Sigmoid colon (tissue), 7 donors: Measurements from ENCODE around the gene RAB3C. TPM values are rescaled to one million over a fixed set of nuclear protein-coding genes. Genes with fewer than 3 reads are reported as not detected.
"Not testable (repeated sequence)": the region's sequence is repeated elsewhere in the genome, so short reads cannot be mapped to it uniquely, and the experiment has no call there.

ENCODE experiments used
- DNase-seq: peaks from one replicate; pipeline ENCODE4 v3.0.0-alpha.2; 2019
- H3K27ac ChIP-seq, 4 donors: fragments of 200-600 bp; sonication (generic); one replicate each; pipeline ENCODE4 v1.5.1; 2016 to 2019; ENCODE audit warnings: mild to moderate bottlenecking in 1 of 4
- H3K27me3 ChIP-seq, 3 donors: fragments of 200-600 bp; sonication (generic); one replicate each; pipeline ENCODE4 v1.5.1; 2019; ENCODE audit warnings: mild to moderate bottlenecking in 1 of 3
- H3K36me3 ChIP-seq, 4 donors: fragments of 200-600 bp; sonication (generic); one replicate each; pipeline ENCODE4 v1.5.1; 2016 to 2019
- H3K4me1 ChIP-seq, 4 donors: fragments of 200-600 bp; sonication (generic); one replicate each; pipeline ENCODE4 v1.5.1; 2017 to 2019
- H3K4me3 ChIP-seq, 4 donors: fragments of 200-600 bp; sonication (generic); one replicate each; pipeline ENCODE4 v1.5.1; 2017 to 2019; ENCODE audit warnings: mild to moderate bottlenecking in 2 of 4, moderate library complexity in 1 of 4
- H3K9me3 ChIP-seq, 4 donors: fragments of 200-600 bp in 3 of 4; sonication (generic) in 3 of 4; one replicate each; pipeline versions ENCODE4 v1.5.1 to v1.6.1; 2013 to 2019
- CTCF ChIP-seq, 4 experiments: fragments of 450-650 bp in 3 of 4; fragments of 200-600 bp in 1 of 4; IDR thresholded peaks; one replicate each; pipeline ENCODE4 v1.5.1; 2016 to 2019; ENCODE audit warnings: antibody characterized with exemption in 4 of 4, mild to moderate bottlenecking in 3 of 4, moderate library complexity in 2 of 4
- EP300 ChIP-seq, 4 donors: sonication (generic); formaldehyde crosslinking; IDR thresholded peaks; one replicate each; pipeline ENCODE4 v1.6.1; 2017; ENCODE audit warnings: antibody characterized with exemption in 4 of 4
- POLR2A ChIP-seq, 2 donors: fragments of 450-650 bp; IDR thresholded peaks; one replicate each; pipeline ENCODE4 v1.6.1; 2016; ENCODE audit warnings: antibody characterized with exemption in 2 of 2, mild to moderate bottlenecking in 2 of 2, moderate library complexity in 2 of 2
- POLR2AphosphoS5 ChIP-seq, 4 donors: sonication (generic); formaldehyde crosslinking; IDR thresholded peaks; one replicate each; pipeline ENCODE4 v1.6.1; 2017; ENCODE audit warnings: antibody characterized with exemption in 4 of 4
- WGBS, 2 donors: extraction: QIAGEN DNeasy Blood & Tissue Kit; methylation state at CpG; one replicate each; pipeline ENCODE4 v1.1.7; 2013; 5-methylcytosine and 5-hydroxymethylcytosine counted together
- intact Hi-C: fragments of 100-400 bp; cut with DNase I; formaldehyde crosslinking; loops from one replicate; pipeline ENCODE4 v1.15.1; 2023
- polyA plus RNA-seq, 3 donors: library from polyadenylated mRNA; stranded (reverse); fragments of 200-250 nt; gene quantifications; one replicate each; pipeline ENCODE4 v1.2.3, GENCODE V29; 2013
- total RNA-seq, 4 donors: library from RNA; depleted of rRNA; stranded (reverse); fragments of >200 nt; gene quantifications; one replicate each; pipeline ENCODE4 v1.1.0, GENCODE V29; 2016
- donor health status: healthy with polysubstance abuse.
- donor health status: Bipolar disorder and iron deficiency.
- donor health status: healthy.

Gene RAB3C
- total and polyA plus RNA-seq, 7 donors = under 0.01 to 17.6 (median 2.4) TPM; not detected in 1

GRCh38 chr5:58681943-58682342, 99.1 kb downstream of the RAB3C start:
- Histone ChIP-seq H3K27me3 (no peaks in the 10 kb centered on the region), H3K27ac (no peak overlapping the region), H3K9me3 (no peaks in the 10 kb centered on the region), H3K4me1 (no peaks in the 10 kb centered on the region), H3K4me3 (no peak overlapping the region), H3K36me3 (no peaks in the 10 kb centered on the region)
- DNase-seq = no peak
- TF ChIP-seq CTCF (IDR thresholded peaks at IDR 0.05) = no peak
- no peak for TF ChIP-seq EP300 (IDR thresholded peaks at IDR 0.05)
- no peak for TF ChIP-seq POLR2AphosphoS5 (IDR thresholded peaks at IDR 0.05)
- no peak for TF ChIP-seq POLR2A (IDR thresholded peaks at IDR 0.05)
- 79 to 92% methylated on average over 5 of the region's 5 CpGs for WGBS, 2 donors
- intact Hi-C loops = no loop called here

- intact Hi-C loops = no loop called here
- Histone ChIP-seq H3K27me3 (no peaks in the 10 kb centered on the region), H3K4me3 (no peak overlapping the region), H3K9me3 (no peaks in the 10 kb centered on the region), H3K27ac (no peak overlapping the region), H3K4me1 (no peaks in the 10 kb centered on the region), H3K36me3 (no peaks in the 10 kb centered on the region)
- WGBS, 2 donors = 95 to 97% methylated on average over 2 of the region's 2 CpGs
- DNase-seq = no peak
- TF ChIP-seq POLR2AphosphoS5 (IDR thresholded peaks at IDR 0.05) (no peak), CTCF (IDR thresholded peaks at IDR 0.05) (no peak), POLR2A (IDR thresholded peaks at IDR 0.05) (no peak), EP300 (IDR thresholded peaks at IDR 0.05) (no peak)
These were observed 100.7 kb downstream of the RAB3C start for GRCh38 chr5:58683567-58683966.

- Histone ChIP-seq H3K27me3 (no peaks in the 10 kb centered on the region), H3K36me3 (no peaks in the 10 kb centered on the region), H3K27ac (no peak overlapping the region), H3K9me3 (no peaks in the 10 kb centered on the region), H3K4me3 (no peak overlapping the region), H3K4me1 (no peaks in the 10 kb centered on the region)
- WGBS, 2 donors = 83 to 87% methylated on average over 2 of the region's 2 CpGs
- DNase-seq = no peak
- intact Hi-C loops = no loop called here
- no peak for TF ChIP-seq POLR2AphosphoS5 (IDR thresholded peaks at IDR 0.05)
- TF ChIP-seq POLR2A (IDR thresholded peaks at IDR 0.05) = no peak
These were observed 104.2 kb downstream of the RAB3C start for GRCh38 chr5:58687079-58687478.

- intact Hi-C loops = no loop called here
- H3K4me1 ChIP-seq = no peaks in the 10 kb centered on the region
- TF ChIP-seq CTCF (IDR thresholded peaks at IDR 0.05) (no peak), POLR2A (IDR thresholded peaks at IDR 0.05) (no peak), EP300 (IDR thresholded peaks at IDR 0.05) (no peak), POLR2AphosphoS5 (IDR thresholded peaks at IDR 0.05) (no peak)
These were observed 104.7 kb downstream of the RAB3C start for GRCh38 chr5:58687595-58687994.

GRCh38 chr5:58699088-58699761, 116.3 kb downstream of the RAB3C start:
- H3K9me3 ChIP-seq, H3K4me3 ChIP-seq, intact Hi-C loops, H3K36me3 ChIP-seq, H3K27ac ChIP-seq, DNase-seq, H3K27me3 ChIP-seq, H3K4me1 ChIP-seq: not testable (repeated sequence)
- WGBS, 2 donors = 60 to 71% methylated on average over 5 of the region's 5 CpGs

More at GRCh38 chr5:58687595-58687994, 104.7 kb downstream of the RAB3C start:
- Histone ChIP-seq H3K27me3 (no peaks in the 10 kb centered on the region), H3K27ac (no peak overlapping the region), H3K9me3 (no peaks in the 10 kb centered on the region), H3K4me3 (no peak overlapping the region), H3K36me3 (no peaks in the 10 kb centered on the region)
- DNase-seq = no peak

GRCh38 chr5:58699762-58700118, 116.9 kb downstream of the RAB3C start:
- Histone ChIP-seq H3K27me3 (no peaks in the 10 kb centered on the region), H3K4me3 (no peak overlapping the region), H3K36me3 (no peaks in the 10 kb centered on the region), H3K27ac (no peak overlapping the region), H3K4me1 (no peaks in the 10 kb centered on the region), H3K9me3 (peaks cover 0 to 3% (median 0%) of the 10 kb centered on the region in 4 donors)
- intact Hi-C loops = no loop called here
- DNase-seq = no peak
- 77 to 79% methylated on average over 6 of the region's 6 CpGs for WGBS, 2 donors
- TF ChIP-seq CTCF (IDR thresholded peaks at IDR 0.05) (no peak), POLR2AphosphoS5 (IDR thresholded peaks at IDR 0.05) (no peak), POLR2A (IDR thresholded peaks at IDR 0.05) (no peak), EP300 (IDR thresholded peaks at IDR 0.05) (no peak)
